ENCODE data around the gene MAST3.

MAST3 gene

GRCh38 chr19:18097993-18098890, 664 bp downstream of the MAST3 start:
- Mint-ChIP-seq H3K4me3 (peak overlapping the region; percentile 68), H3K27me3 (ENCODE audit: low read depth, poor library complexity) (peaks cover 70% of the 10 kb centered on the region), H3K4me1 (peaks cover 39% of the 10 kb centered on the region), H3K9me3 (no peaks in the 10 kb centered on the region), H3K36me3 (ENCODE audit: low read depth) (no peaks in the 10 kb centered on the region), H3K27ac (no peak overlapping the region)
- TF ChIP-seq CTCF (IDR thresholded peaks at IDR 0.05) = no peak
- no peak for DNase-seq

DNA sequence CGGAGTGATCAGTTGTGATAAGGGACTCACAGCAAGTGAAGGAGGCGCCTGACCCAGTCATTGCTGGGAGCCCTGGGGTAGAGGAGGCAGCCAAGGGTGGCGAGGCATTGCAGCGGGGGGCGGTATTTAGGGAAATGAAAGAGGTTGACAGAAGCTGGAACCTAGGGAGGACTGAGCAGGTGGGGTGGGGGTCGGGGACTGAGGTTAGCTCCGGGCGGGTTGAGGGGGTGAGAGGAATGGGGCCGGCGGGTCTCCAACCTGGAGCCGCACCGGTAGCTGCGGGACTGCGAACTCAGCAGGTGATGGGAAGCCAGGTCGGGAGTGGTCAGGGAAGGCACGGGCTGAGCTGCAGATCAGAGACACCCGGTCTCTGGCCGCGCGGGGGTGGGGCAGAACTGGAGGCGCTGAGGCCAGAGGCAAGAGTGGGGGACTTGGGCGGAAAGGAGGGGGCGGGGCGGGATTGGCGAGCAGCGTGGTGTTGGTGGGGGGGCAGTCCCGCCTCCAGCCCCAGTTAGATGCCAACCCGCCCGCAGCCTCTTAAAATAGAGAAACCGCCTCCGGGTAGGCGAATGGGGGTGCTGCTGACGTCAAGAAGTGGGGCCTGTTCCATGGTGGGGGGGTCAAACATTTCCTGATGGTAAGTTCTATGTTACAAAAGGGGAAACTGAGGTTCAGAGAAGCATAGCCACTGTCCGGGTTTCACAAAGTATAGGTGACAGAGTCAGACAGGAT, 1.5 kb downstream of the MAST3 start:
- TF ChIP-seq CTCF (IDR thresholded peaks at IDR 0.05) = no peak
- Mint-ChIP-seq H3K36me3 (ENCODE audit: low read depth) (no peaks in the 10 kb centered on the region), H3K4me1 (peaks cover 44% of the 10 kb centered on the region), H3K4me3 (peak overlapping the region; percentile 59), H3K27ac (no peak overlapping the region), H3K27me3 (ENCODE audit: low read depth, poor library complexity) (peaks cover 70% of the 10 kb centered on the region), H3K9me3 (no peaks in the 10 kb centered on the region)
- peak; percentile 43 for DNase-seq

- Mint-ChIP-seq H3K27me3 (ENCODE audit: low read depth, poor library complexity) (peaks cover 69% of the 10 kb centered on the region), H3K27ac (peak overlapping the region; percentile 87), H3K9me3 (no peaks in the 10 kb centered on the region), H3K36me3 (ENCODE audit: low read depth) (no peaks in the 10 kb centered on the region), H3K4me1 (peaks cover 48% of the 10 kb centered on the region), H3K4me3 (no peak overlapping the region)
- no peak for DNase-seq
- TF ChIP-seq CTCF (IDR thresholded peaks at IDR 0.05) = no peak
Observed at GRCh38 chr19:18099623-18099995, 2.0 kb downstream of the MAST3 start.

DNA sequence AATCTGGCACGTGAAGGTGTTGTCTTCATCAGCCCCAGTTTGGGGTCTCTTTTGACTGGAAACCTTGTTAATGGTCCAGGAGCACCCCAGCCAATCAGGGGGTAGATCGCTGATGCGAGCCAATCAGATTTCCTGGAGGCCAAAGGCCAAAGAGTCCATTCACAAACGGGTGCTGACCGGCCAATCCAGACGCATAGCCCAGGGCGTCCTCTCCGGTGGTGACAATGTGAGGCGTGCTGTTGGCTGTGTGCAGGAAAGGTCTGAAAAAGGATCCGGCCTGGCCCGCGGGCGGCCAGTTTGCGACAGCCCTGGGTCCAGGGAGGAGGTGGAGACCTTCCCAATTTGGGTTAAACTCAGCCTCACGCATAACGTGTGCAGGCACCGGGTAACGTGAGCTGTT, 3.1 kb downstream of the MAST3 start:
- no peak for TF ChIP-seq CTCF (IDR thresholded peaks at IDR 0.05)
- Mint-ChIP-seq H3K27me3 (ENCODE audit: low read depth, poor library complexity) (peaks cover 60% of the 10 kb centered on the region), H3K4me1 (peaks cover 50% of the 10 kb centered on the region), H3K4me3 (no peak overlapping the region), H3K27ac (no peak overlapping the region), H3K36me3 (ENCODE audit: low read depth) (no peaks in the 10 kb centered on the region), H3K9me3 (no peaks in the 10 kb centered on the region)
- DNase-seq = peak; percentile 57

DNA sequence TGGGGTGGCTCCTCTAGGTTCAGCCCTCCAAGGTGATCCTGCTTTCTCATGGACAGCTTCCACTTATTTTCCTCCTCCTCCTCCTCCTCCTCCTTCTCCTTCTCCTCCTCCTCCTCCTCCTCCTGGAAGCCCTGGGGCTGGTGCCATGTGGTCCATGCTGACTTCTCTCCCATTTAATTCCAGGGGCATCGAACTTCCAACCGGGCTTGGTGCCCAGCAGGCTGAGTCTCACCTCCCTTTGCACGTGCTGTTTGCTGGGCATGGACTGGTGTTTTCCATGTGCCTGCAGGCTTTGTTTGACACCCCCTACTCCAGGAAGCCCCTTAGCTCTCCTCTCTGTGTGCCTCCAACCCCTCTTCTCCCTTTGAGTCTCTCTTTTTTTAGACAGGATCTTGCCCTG, 3.7 kb downstream of the MAST3 start:
- Mint-ChIP-seq H3K36me3 (ENCODE audit: low read depth) (no peaks in the 10 kb centered on the region), H3K9me3 (no peaks in the 10 kb centered on the region), H3K4me1 (peaks cover 50% of the 10 kb centered on the region), H3K27me3 (ENCODE audit: low read depth, poor library complexity) (peaks cover 55% of the 10 kb centered on the region), H3K4me3 (peak overlapping the region; percentile 38), H3K27ac (no peak overlapping the region)
- TF ChIP-seq CTCF (IDR thresholded peaks at IDR 0.05) = no peak
- DNase-seq = no peak

Measured in nephron progenitor cell (in vitro differentiated cells).